Ascending aorta (tissue), 2 donors: ENCODE measurements around the gene PLCH1. TPM values are rescaled to one million over a fixed set of nuclear protein-coding genes. Genes with fewer than 3 reads are reported as not detected.

ENCODE experiments used
- DNase-seq, 2 donors: peaks; one replicate each; pipeline ENCODE4 v3.0.0-alpha.2; 2019; ENCODE audit warnings: low spot score in 2 of 2
- H3K27ac ChIP-seq, 2 donors: fragments of 200-600 bp; sonication (generic); one replicate each; pipeline ENCODE4 v1.5.1; 2016 to 2017; ENCODE audit warnings: mild to moderate bottlenecking in 1 of 2
- H3K27me3 ChIP-seq: fragments of 200-600 bp; sonication (generic); one replicate; pipeline ENCODE4 v1.5.1; 2017
- H3K36me3 ChIP-seq, 2 donors: fragments of 200-600 bp; sonication (generic); one replicate each; pipeline ENCODE4 v1.5.1; 2016
- H3K4me1 ChIP-seq, 2 donors: fragments of 200-600 bp; sonication (generic); one replicate each; pipeline ENCODE4 v1.5.1; 2016 to 2017; ENCODE audit warnings: mild to moderate bottlenecking in 1 of 2
- H3K4me3 ChIP-seq, 2 donors: fragments of 200-600 bp; sonication (generic); one replicate each; pipeline ENCODE4 v1.5.1; 2016 to 2017; ENCODE audit warnings: mild to moderate bottlenecking in 1 of 2
- H3K9me3 ChIP-seq, 2 donors: fragments of 200-600 bp; sonication (generic); one replicate each; pipeline ENCODE4 v1.5.1; 2016
- intact Hi-C: fragments of 100-400 bp; cut with DNase I; formaldehyde crosslinking; loops from one replicate; pipeline ENCODE4 v1.15.1; 2023
- total RNA-seq: library from RNA; depleted of rRNA; stranded (reverse); fragments of >200 nt; gene quantifications from one replicate; pipeline ENCODE4 v1.1.0, GENCODE V29; 2016
- TF ChIP-seq, protein P1 (sequence below), 3 experiments: fragments of 200-600 bp in 2 of 3; fragments of 450-650 bp in 1 of 3; sonication (generic) in 2 of 3; IDR thresholded peaks; one replicate each; pipeline ENCODE4 v1.5.1; 2016 to 2019; ENCODE audit warnings: antibody characterized with exemption in 3 of 3, mild to moderate bottlenecking in 1 of 3, moderate library complexity in 1 of 3

The PLCH1 gene
- total RNA-seq, 1 donor from 2014 or later = not detected

GRCh38 chr3:155516439-155516838 lies 228.4 kb downstream of the PLCH1 start:
- Histone ChIP-seq H3K27ac (no peak overlapping the region), H3K4me3 (no peak overlapping the region), H3K36me3 (no peaks in the 10 kb centered on the region), H3K27me3 (no peaks in the 10 kb centered on the region), H3K9me3 (no peaks in the 10 kb centered on the region), H3K4me1 (no peaks in the 10 kb centered on the region)
- TF ChIP-seq, protein P1, sequence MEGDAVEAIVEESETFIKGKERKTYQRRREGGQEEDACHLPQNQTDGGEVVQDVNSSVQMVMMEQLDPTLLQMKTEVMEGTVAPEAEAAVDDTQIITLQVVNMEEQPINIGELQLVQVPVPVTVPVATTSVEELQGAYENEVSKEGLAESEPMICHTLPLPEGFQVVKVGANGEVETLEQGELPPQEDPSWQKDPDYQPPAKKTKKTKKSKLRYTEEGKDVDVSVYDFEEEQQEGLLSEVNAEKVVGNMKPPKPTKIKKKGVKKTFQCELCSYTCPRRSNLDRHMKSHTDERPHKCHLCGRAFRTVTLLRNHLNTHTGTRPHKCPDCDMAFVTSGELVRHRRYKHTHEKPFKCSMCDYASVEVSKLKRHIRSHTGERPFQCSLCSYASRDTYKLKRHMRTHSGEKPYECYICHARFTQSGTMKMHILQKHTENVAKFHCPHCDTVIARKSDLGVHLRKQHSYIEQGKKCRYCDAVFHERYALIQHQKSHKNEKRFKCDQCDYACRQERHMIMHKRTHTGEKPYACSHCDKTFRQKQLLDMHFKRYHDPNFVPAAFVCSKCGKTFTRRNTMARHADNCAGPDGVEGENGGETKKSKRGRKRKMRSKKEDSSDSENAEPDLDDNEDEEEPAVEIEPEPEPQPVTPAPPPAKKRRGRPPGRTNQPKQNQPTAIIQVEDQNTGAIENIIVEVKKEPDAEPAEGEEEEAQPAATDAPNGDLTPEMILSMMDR (IDR thresholded peaks at IDR 0.05) = no peak
- no peak for DNase-seq
- intact Hi-C loops = no loop called here

DNA sequence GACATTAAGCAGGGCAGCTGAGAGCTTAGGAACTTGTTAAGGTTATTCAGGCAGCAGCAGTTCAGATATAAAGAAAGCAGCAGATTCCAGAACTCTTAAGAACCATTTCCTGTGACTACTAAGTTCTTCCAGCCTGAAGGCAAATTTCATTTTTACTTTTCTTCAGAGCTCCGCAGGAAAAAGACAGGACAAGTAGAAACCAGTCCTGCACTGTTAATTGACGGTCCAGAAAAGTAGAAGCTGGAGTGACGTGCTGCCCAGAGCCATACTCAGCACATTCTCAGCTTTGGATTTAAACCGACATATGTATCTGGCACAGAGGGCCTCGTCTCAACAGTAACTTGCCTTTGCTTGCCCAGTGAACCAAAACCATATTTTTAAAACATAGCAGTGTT lies 232.0 kb downstream of the PLCH1 start:
- Histone ChIP-seq H3K36me3 (no peaks in the 10 kb centered on the region), H3K27me3 (no peaks in the 10 kb centered on the region), H3K9me3 (no peaks in the 10 kb centered on the region), H3K27ac (no peak overlapping the region), H3K4me1 (no peaks in the 10 kb centered on the region), H3K4me3 (no peak overlapping the region)
- intact Hi-C loops = no loop called here
- DNase-seq = no peak
- TF ChIP-seq, protein P1 (IDR thresholded peaks at IDR 0.05) = no peak

- Histone ChIP-seq H3K4me1 (no peaks in the 10 kb centered on the region), H3K27me3 (no peaks in the 10 kb centered on the region), H3K9me3 (no peaks in the 10 kb centered on the region), H3K4me3 (no peak overlapping the region), H3K36me3 (no peaks in the 10 kb centered on the region), H3K27ac (no peak overlapping the region)
- no peak for DNase-seq
- TF ChIP-seq, protein P1 (IDR thresholded peaks at IDR 0.05) = no peak
- intact Hi-C loops = no loop called here
These were observed 232.6 kb downstream of the PLCH1 start for GRCh38 chr3:155512175-155512866.

DNA sequence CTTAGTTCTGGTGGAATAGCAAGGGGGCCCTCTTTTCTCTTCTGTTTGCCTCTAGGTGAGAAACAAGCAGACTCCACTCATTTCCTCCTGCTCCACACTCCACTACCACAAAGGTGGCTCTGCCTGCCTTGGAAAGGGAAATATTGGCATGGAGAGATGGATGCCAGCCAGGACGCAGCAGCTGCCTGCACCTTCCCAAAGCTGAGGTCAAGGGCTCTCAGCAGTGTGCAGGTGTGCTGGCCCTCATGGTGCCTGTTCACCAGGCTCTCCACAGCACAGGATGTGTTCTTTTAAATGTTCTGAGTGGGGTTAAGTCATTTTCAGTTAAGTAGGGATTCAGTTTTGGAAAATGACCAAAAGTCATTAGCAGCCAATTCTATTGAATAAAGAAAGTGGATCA lies 240.2 kb downstream of the PLCH1 start:
- Histone ChIP-seq H3K4me1 (no peaks in the 10 kb centered on the region), H3K27ac (no peak overlapping the region), H3K9me3 (no peaks in the 10 kb centered on the region), H3K27me3 (no peaks in the 10 kb centered on the region), H3K4me3 (no peak overlapping the region), H3K36me3 (no peaks in the 10 kb centered on the region)
- intact Hi-C loops = no loop called here
- TF ChIP-seq, protein P1 (IDR thresholded peaks at IDR 0.05) = no peak
- no peak for DNase-seq

GRCh38 chr3:155502630-155503029 lies 242.2 kb downstream of the PLCH1 start:
- Histone ChIP-seq H3K27ac (no peak overlapping the region), H3K4me3 (no peak overlapping the region), H3K27me3 (no peaks in the 10 kb centered on the region), H3K36me3 (no peaks in the 10 kb centered on the region), H3K9me3 (no peaks in the 10 kb centered on the region), H3K4me1 (no peaks in the 10 kb centered on the region)
- intact Hi-C loops = no loop called here
- DNase-seq = no peak
- TF ChIP-seq, protein P1 (IDR thresholded peaks at IDR 0.05) = no peak
